Measurements from ENCODE around the gene MARCHF2.

MARCHF2 gene

GRCh38 chr19:8451885-8452284 is 38.8 kb downstream of the MARCHF2 start:
- in situ Hi-C loops (cut with HindIII; ENCODE audit: low pct_ligation_motif_present, low sequenced_read_pairs), result no loop called here
- H3K27me3 ChIP-seq (replicated peaks), result no peaks in the 10 kb centered on the region
- peak; percentile 30 for DNase-seq
- no peak for TF ChIP-seq CTCF (IDR thresholded peaks at IDR 0.05; ENCODE audit: low read depth, low read length, missing control alignments)
- peaks cover 11% of the 10 kb centered on the region for H3K36me3 ChIP-seq (replicated peaks)
- no peak overlapping the region for H3K27ac ChIP-seq
- H3K4me3 ChIP-seq (ENCODE audit: low read depth, low read length), result no peak overlapping the region

- TF ChIP-seq CTCF (IDR thresholded peaks at IDR 0.05; ENCODE audit: low read depth, low read length, missing control alignments), result no peak
- no peak for DNase-seq
- in situ Hi-C loops (cut with HindIII; ENCODE audit: low pct_ligation_motif_present, low sequenced_read_pairs), result no loop called here
- H3K36me3 ChIP-seq (replicated peaks), result peaks cover 11% of the 10 kb centered on the region
- no peak overlapping the region for H3K27ac ChIP-seq
- H3K27me3 ChIP-seq (replicated peaks), result no peaks in the 10 kb centered on the region
- H3K4me3 ChIP-seq (ENCODE audit: low read depth, low read length), result no peak overlapping the region
Measured at GRCh38 chr19:8452446-8453123, 39.5 kb downstream of the MARCHF2 start.

GRCh38 chr19:8453616-8454015 is 40.5 kb downstream of the MARCHF2 start:
- no peaks in the 10 kb centered on the region for H3K27me3 ChIP-seq (replicated peaks)
- H3K36me3 ChIP-seq (replicated peaks), result peaks cover 11% of the 10 kb centered on the region
- in situ Hi-C loops (cut with HindIII; ENCODE audit: low pct_ligation_motif_present, low sequenced_read_pairs), result no loop called here
- H3K27ac ChIP-seq, result no peak overlapping the region
- DNase-seq, result no peak
- no peak for TF ChIP-seq CTCF (IDR thresholded peaks at IDR 0.05; ENCODE audit: low read depth, low read length, missing control alignments)
- no peak overlapping the region for H3K4me3 ChIP-seq (ENCODE audit: low read depth, low read length)

GRCh38 chr19:8454218-8454617 is 41.1 kb downstream of the MARCHF2 start:
- H3K27me3 ChIP-seq (replicated peaks), result no peaks in the 10 kb centered on the region
- no peak overlapping the region for H3K4me3 ChIP-seq (ENCODE audit: low read depth, low read length)
- TF ChIP-seq CTCF (IDR thresholded peaks at IDR 0.05; ENCODE audit: low read depth, low read length, missing control alignments), result no peak
- no peak for DNase-seq
- no peak overlapping the region for H3K27ac ChIP-seq
- peaks cover 11% of the 10 kb centered on the region for H3K36me3 ChIP-seq (replicated peaks)
- in situ Hi-C loops (cut with HindIII; ENCODE audit: low pct_ligation_motif_present, low sequenced_read_pairs), result no loop called here

GRCh38 chr19:8455018-8455417 is 41.9 kb downstream of the MARCHF2 start:
- H3K27ac ChIP-seq, result no peak overlapping the region
- in situ Hi-C loops (cut with HindIII; ENCODE audit: low pct_ligation_motif_present, low sequenced_read_pairs), result no loop called here
- TF ChIP-seq CTCF (IDR thresholded peaks at IDR 0.05; ENCODE audit: low read depth, low read length, missing control alignments), result no peak
- peaks cover 11% of the 10 kb centered on the region for H3K36me3 ChIP-seq (replicated peaks)
- no peak for DNase-seq
- H3K27me3 ChIP-seq (replicated peaks), result no peaks in the 10 kb centered on the region
- no peak overlapping the region for H3K4me3 ChIP-seq (ENCODE audit: low read depth, low read length)

GRCh38 chr19:8456064-8456463 is 43.0 kb downstream of the MARCHF2 start:
- no peaks in the 10 kb centered on the region for H3K27me3 ChIP-seq (replicated peaks)
- TF ChIP-seq CTCF (IDR thresholded peaks at IDR 0.05; ENCODE audit: low read depth, low read length, missing control alignments), result peak; percentile 52
- H3K27ac ChIP-seq, result no peak overlapping the region
- H3K4me3 ChIP-seq (ENCODE audit: low read depth, low read length), result no peak overlapping the region
- no peak for DNase-seq
- peaks cover 11% of the 10 kb centered on the region for H3K36me3 ChIP-seq (replicated peaks)
- in situ Hi-C loops (cut with HindIII; ENCODE audit: low pct_ligation_motif_present, low sequenced_read_pairs), result no loop called here
